ENCODE data around the gene MAN1C1. TPM values are rescaled to one million over a fixed set of nuclear protein-coding genes. Genes with fewer than 3 reads are reported as not detected.

MAN1C1 gene
- total and polyA plus RNA-seq, 9 of the 15 experiments (the other 6 are each of a cell fraction or from before 2014, with no cell fraction given), result 0.04 to 0.44 (median 0.10) TPM; not detected in 3

GRCh38 chr1:25610822-25611630 lies 5.6 kb upstream of the MAN1C1 start:
- Histone ChIP-seq H2AFZ (ENCODE audit: low read depth, low read length) (no peak overlapping the region), H3K9me1 (ENCODE audit: control insufficient read depth, insufficient read depth, low read length) (no peaks in the 10 kb centered on the region), H3K4me2 (ENCODE audit: insufficient read depth, low read length) (no peak overlapping the region), H3K4me1 (replicated peaks in 1 of 2; ENCODE audit: control insufficient read depth in 2 of 2, insufficient read depth in 2 of 2, low read length in 2 of 2) (peaks cover 2 to 9% of the 10 kb centered on the region in 2 experiments; a peak in 3 of 5 replicates), H3K9ac (ENCODE audit: insufficient read depth in 1 of 2, low read depth in 2 of 2, low read length in 2 of 2) (no peak overlapping the region), H3K4me3 (no peak overlapping the region), H3K79me2 (ENCODE audit: control insufficient read depth, insufficient read depth, low read length) (no peaks in the 10 kb centered on the region), H3K27me3 (ENCODE audit: control insufficient read depth in 2 of 2, insufficient read depth in 2 of 2, low read length in 2 of 2) (peaks cover 20 to 46% of the 10 kb centered on the region in 2 experiments), H3K36me3 (ENCODE audit: control insufficient read depth, insufficient read depth, low read length) (no peaks in the 10 kb centered on the region), H3K27ac (ENCODE audit: extremely low read depth, low read depth, low read length) (no peak overlapping the region), H3K9me3 (replicated peaks; ENCODE audit: control insufficient read depth, insufficient read depth, low read depth, low read length) (no peaks in the 10 kb centered on the region), H4K20me1 (replicated peaks; ENCODE audit: control insufficient read depth, insufficient read depth, low read length) (no peaks in the 10 kb centered on the region)
- 2% methylated on average over 8 of the region's 8 CpGs for WGBS (ENCODE audit: insufficient coverage, low coverage, missing lambda C conversion rate)
- FAIRE-seq, result no peak
- TF ChIP-seq ARID4B (CRISPR knock-in tag; IDR thresholded peaks at IDR 0.05), result peak; percentile 42; the same call in 1 of the 2 replicates
- TF ChIP-seq, protein P1, sequence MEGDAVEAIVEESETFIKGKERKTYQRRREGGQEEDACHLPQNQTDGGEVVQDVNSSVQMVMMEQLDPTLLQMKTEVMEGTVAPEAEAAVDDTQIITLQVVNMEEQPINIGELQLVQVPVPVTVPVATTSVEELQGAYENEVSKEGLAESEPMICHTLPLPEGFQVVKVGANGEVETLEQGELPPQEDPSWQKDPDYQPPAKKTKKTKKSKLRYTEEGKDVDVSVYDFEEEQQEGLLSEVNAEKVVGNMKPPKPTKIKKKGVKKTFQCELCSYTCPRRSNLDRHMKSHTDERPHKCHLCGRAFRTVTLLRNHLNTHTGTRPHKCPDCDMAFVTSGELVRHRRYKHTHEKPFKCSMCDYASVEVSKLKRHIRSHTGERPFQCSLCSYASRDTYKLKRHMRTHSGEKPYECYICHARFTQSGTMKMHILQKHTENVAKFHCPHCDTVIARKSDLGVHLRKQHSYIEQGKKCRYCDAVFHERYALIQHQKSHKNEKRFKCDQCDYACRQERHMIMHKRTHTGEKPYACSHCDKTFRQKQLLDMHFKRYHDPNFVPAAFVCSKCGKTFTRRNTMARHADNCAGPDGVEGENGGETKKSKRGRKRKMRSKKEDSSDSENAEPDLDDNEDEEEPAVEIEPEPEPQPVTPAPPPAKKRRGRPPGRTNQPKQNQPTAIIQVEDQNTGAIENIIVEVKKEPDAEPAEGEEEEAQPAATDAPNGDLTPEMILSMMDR (IDR thresholded peaks at IDR 0.05 in 2 of 3, conservative IDR thresholded peaks at IDR 0.05 in 1 of 3; ENCODE audit: insufficient read depth in 2 of 3, low read depth in 1 of 3, low read length in 3 of 3), result peak; percentile 31 to 44 (median 33); a peak in 4 of 6 replicates
- TF ChIP-seq NFIX (CRISPR knock-in tag; IDR thresholded peaks at IDR 0.05; ENCODE audit: low read depth), result peak; percentile 54
- TF ChIP-seq NFIC (IDR thresholded peaks at IDR 0.05), result peak; percentile 94
- peak; percentile 13 for TF ChIP-seq RBM25 (IDR thresholded peaks at IDR 0.05; ENCODE audit: low read depth, low read length, severe bottlenecking)
- no peak for TF ChIP-seq PTRF (tag; IDR thresholded peaks at IDR 0.05)
- TF ChIP-seq JUND (IDR thresholded peaks at IDR 0.05; ENCODE audit: borderline replicate concordance, low read depth, low read length), result no peak
- TF ChIP-seq JUND (tag; IDR thresholded peaks at IDR 0.05; ENCODE audit: borderline replicate concordance, low read depth, low read length), result no peak
- TF ChIP-seq ESRRA (IDR thresholded peaks at IDR 0.05; ENCODE audit: borderline replicate concordance, low read depth), result peak; percentile 67; the same call in 1 of the 2 replicates
- TF ChIP-seq RAD21 (CRISPR knock-in tag; conservative IDR thresholded peaks at IDR 0.05 in 1 of 2, IDR thresholded peaks at IDR 0.05 in 1 of 2), result peak in 1 of 2 experiments; percentile 41; a peak in 2 of 4 replicates
- peak; percentile 14 for TF ChIP-seq ZFP36 (IDR thresholded peaks at IDR 0.05; ENCODE audit: low read depth, low read length, partially characterized antibody)
- CTCF ChIA-PET (ENCODE audit: low intra/inter-chr PET ratio), result interaction anchor here (3.1 kb wide), 1 partner anchor 186 kb away, joined by 15 read pairs; no protein-coding TSS in a partner anchor
- intact Hi-C loops (cut with micrococcal nuclease) (no loop called here), in situ Hi-C loops (cut with MboI) (loop anchor here (5.0 to 10.0 kb wide), 2 partner anchors 186 to 394 kb away; no protein-coding TSS in a partner anchor)
- no peak for ATAC-seq
- BruUV-seq (replicated peaks), result no TSS peak
- POLR2A ChIA-PET, result no interaction called here
- DNase-seq (ENCODE audit: extremely low read depth in 1 of 4, low spot score in 3 of 4), result peak in 1 of 4 experiments; percentile 26
